AG04450 (cell line): ENCODE data around the gene DPM2. TPM values are rescaled to one million over a fixed set of nuclear protein-coding genes. Genes with fewer than 3 reads are reported as not detected.

Experiments
- CTCF ChIA-PET: fragments of 300-600, 350-600 bp; formaldehyde crosslinking; extraction: SDS; loops from one replicate; lab custom pipeline; 2022; ENCODE audit warnings: antibody characterized with exemption, inconsistent platforms; lab: Charles Lee
- POLR2A ChIA-PET: fragments of 350-600 bp; formaldehyde crosslinking; extraction: SDS; loops from one replicate; lab custom pipeline; 2021; ENCODE audit warnings: antibody characterized with exemption, inconsistent platforms; lab: Yijun Ruan, JAX
- DNase-seq: peaks from one replicate; pipeline ENCODE4 v3.0.0-alpha.2; 2011; ENCODE audit warnings: low read depth, low spot score
- H3K27ac ChIP-seq: one replicate; pipeline ENCODE4 v1.5.1; 2012; ENCODE audit warnings: low read depth, low read length, control low read depth
- H3K27me3 ChIP-seq: one replicate; pipeline ENCODE4 v1.6.0; 2012; ENCODE audit warnings: low read length; ENCODE audit not compliant: control insufficient read depth, insufficient read depth
- H3K4me3 ChIP-seq: 2 replicates; pipeline ENCODE4 v1.5.1; 2011; ENCODE audit warnings: mild to moderate bottlenecking, low read depth, low read length, control low read depth
- H3K9me3 ChIP-seq: 2 replicates; pipeline ENCODE4 v1.5.1; 2012; ENCODE audit warnings: low read length; ENCODE audit not compliant: control insufficient read depth, insufficient read depth
- polyA plus RNA-seq: library from polyadenylated mRNA; depleted of rRNA; stranded (reverse); fragments of >200 nt; gene quantifications from 2 replicates; pipeline ENCODE4 v1.2.3, GENCODE V29; 2011
- TF ChIP-seq, protein P1 (sequence below): IDR thresholded peaks from 2 replicates; pipeline ENCODE4 v1.5.1; 2011; ENCODE audit warnings: low read depth, low read length, control low read depth, inconsistent platforms

Gene DPM2
- polyA plus RNA-seq, 1 experiment, result 25.3 TPM

- TF ChIP-seq, protein P1, sequence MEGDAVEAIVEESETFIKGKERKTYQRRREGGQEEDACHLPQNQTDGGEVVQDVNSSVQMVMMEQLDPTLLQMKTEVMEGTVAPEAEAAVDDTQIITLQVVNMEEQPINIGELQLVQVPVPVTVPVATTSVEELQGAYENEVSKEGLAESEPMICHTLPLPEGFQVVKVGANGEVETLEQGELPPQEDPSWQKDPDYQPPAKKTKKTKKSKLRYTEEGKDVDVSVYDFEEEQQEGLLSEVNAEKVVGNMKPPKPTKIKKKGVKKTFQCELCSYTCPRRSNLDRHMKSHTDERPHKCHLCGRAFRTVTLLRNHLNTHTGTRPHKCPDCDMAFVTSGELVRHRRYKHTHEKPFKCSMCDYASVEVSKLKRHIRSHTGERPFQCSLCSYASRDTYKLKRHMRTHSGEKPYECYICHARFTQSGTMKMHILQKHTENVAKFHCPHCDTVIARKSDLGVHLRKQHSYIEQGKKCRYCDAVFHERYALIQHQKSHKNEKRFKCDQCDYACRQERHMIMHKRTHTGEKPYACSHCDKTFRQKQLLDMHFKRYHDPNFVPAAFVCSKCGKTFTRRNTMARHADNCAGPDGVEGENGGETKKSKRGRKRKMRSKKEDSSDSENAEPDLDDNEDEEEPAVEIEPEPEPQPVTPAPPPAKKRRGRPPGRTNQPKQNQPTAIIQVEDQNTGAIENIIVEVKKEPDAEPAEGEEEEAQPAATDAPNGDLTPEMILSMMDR, result no peak
- peak overlapping the region; percentile 29 for H3K4me3 ChIP-seq
- ChIA-PET POLR2A (no interaction called here), CTCF (no interaction called here)
- no peaks in the 10 kb centered on the region for H3K27me3 ChIP-seq
- no peak for DNase-seq
- no peaks in the 10 kb centered on the region; the same call in 1 of the 2 replicates for H3K9me3 ChIP-seq
- no peak overlapping the region for H3K27ac ChIP-seq
These were observed 10.8 kb downstream of the DPM2 start for GRCh38 chr9:127926906-127927200.

- CTCF ChIA-PET, result interaction anchor here (0.8 kb wide), 1 partner anchor 13 kb away, joined by 5 read pairs; no protein-coding TSS in a partner anchor
- H3K27ac ChIP-seq, result no peak overlapping the region
- TF ChIP-seq, protein P1, result no peak
- H3K9me3 ChIP-seq, result no peaks in the 10 kb centered on the region; the same call in 1 of the 2 replicates
- POLR2A ChIA-PET, result interaction anchor here (0.7 kb wide), 1 partner anchor 315 kb away, joined by 7 read pairs; no protein-coding TSS in a partner anchor
- H3K4me3 ChIP-seq, result no peak overlapping the region
- no peaks in the 10 kb centered on the region for H3K27me3 ChIP-seq
- no peak for DNase-seq
These were observed 11.4 kb downstream of the DPM2 start for GRCh38 chr9:127925959-127926905.

GRCh38 chr9:127924736-127925444 lies 12.8 kb downstream of the DPM2 start:
- Histone ChIP-seq H3K4me3 (no peak overlapping the region), H3K27ac (no peak overlapping the region), H3K9me3 (no peaks in the 10 kb centered on the region; the same call in 1 of the 2 replicates), H3K27me3 (no peaks in the 10 kb centered on the region)
- CTCF ChIA-PET, result interaction anchor here (2.0 kb wide), 1 partner anchor 193 kb away, joined by 8 read pairs; no protein-coding TSS in a partner anchor
- no peak for DNase-seq
- POLR2A ChIA-PET, result interaction anchor here (0.7 kb wide), 1 partner anchor 170 kb away, joined by 4 read pairs; no protein-coding TSS in a partner anchor
- TF ChIP-seq, protein P1, result no peak

DNA sequence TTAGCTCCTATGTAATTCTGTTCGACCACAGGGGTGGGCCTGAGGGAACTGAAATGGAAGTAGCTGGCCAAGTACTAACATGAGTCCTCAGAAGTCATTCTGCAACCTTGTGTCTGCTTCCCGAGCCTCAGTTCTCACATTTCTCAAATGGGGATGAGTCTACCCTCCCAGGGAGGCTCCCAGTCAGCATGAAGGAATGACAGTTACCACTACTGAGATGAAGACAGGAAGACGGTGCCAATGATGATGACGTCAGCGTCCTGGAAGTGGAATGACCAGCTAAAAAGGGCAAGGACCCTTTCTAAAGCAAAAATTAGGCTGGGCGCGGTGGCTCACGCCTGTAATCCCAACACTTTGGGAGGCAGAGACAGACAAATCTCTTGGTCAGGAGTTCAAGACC lies 13.9 kb downstream of the DPM2 start:
- no peaks in the 10 kb centered on the region; the same call in 1 of the 2 replicates for H3K9me3 ChIP-seq
- no peak overlapping the region for H3K4me3 ChIP-seq
- CTCF ChIA-PET, result interaction anchor here (1.0 to 5.0 kb wide), 4 partner anchors 19 to 194 kb away, joined by 3 to 46 read pairs (median 7); partner anchors contain the start of gene TOR2A
- peak overlapping the region; percentile 21 for H3K27ac ChIP-seq
- no peaks in the 10 kb centered on the region for H3K27me3 ChIP-seq
- DNase-seq, result peak; percentile 83
- POLR2A ChIA-PET, result interaction anchor here (0.6 to 0.7 kb wide), 2 partner anchors 123 to 171 kb away, joined by 3 to 4 read pairs; no protein-coding TSS in a partner anchor
- TF ChIP-seq, protein P1, result no peak
